ENCODE results near the gene DPP8. TPM values are rescaled to one million over a fixed set of nuclear protein-coding genes. Genes with fewer than 3 reads are reported as not detected.

DPP8 gene
- total and polyA plus RNA-seq, 2 experiments from 2014 or later, result 21.7 to 33.5 TPM

DNA sequence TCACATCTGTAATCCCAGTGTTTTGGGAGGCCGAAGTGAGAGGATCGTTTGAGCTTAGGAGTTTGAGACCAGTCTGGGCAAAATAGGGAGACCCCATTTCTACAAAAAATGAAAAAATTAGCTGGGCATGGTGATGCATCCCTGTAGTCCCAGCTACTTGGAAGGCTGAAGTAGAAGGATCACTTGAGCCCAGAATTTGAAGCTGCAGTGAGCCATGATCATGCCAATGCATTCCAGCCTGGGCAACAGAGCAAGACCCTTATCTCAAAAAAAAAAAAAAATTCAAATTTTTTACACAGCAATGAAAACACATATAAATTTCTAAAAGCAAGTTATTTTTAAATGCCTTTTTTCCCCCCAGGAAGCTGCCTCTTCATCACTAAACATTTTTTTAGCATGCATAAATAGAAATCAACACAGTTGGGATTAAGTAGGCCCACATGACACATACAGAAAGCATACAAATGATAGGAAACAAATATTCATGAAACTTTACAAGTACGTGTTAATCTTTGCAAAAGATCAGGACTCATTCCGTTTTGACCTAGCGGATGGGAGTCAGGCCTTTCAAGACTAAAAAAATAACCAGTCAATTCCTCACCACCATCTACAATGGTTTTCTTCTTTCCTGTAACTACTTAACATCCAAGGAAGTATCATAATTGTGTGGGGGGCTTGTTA, 49.1 kb downstream of the DPP8 start:
- Histone ChIP-seq H3K4me3 (no peak overlapping the region), H3K27me3 (ENCODE audit: insufficient read depth) (no peaks in the 10 kb centered on the region), H3F3A (replicated peaks; ENCODE audit: low read depth) (peaks cover 3% of the 10 kb centered on the region; the same call in 1 of the 2 replicates), H3K36me3 (ENCODE audit: insufficient read depth) (peaks cover 41% of the 10 kb centered on the region), H3K79me2 (replicated peaks; ENCODE audit: insufficient read depth) (no peaks in the 10 kb centered on the region), H3K27ac (ENCODE audit: low read depth) (no peak overlapping the region), H4K20me1 (replicated peaks; ENCODE audit: insufficient read depth) (peaks cover 22% of the 10 kb centered on the region; the same call in 1 of the 2 replicates), H3K4me2 (no peak overlapping the region), H3K9me2 (ENCODE audit: insufficient read depth) (no peaks in the 10 kb centered on the region), H2AFZ (no peak overlapping the region), H3K4me1 (ENCODE audit: insufficient read depth) (no peaks in the 10 kb centered on the region)
- no peaks in the 10 kb centered on the region for H3K9me3 Mint-ChIP-seq
- H3K4me1 Mint-ChIP-seq, result no peaks in the 10 kb centered on the region
- no peak for ATAC-seq
- H3K36me3 Mint-ChIP-seq (ENCODE audit: low read depth), result peaks cover 60% of the 10 kb centered on the region
- no peak overlapping the region for H3K4me3 Mint-ChIP-seq
- H3K27me3 Mint-ChIP-seq (ENCODE audit: insufficient read depth, low read depth, poor library complexity), result peaks cover 2% of the 10 kb centered on the region
- no peak overlapping the region for H3K27ac Mint-ChIP-seq
- no peak for DNase-seq (ENCODE audit: low spot score)
- TF ChIP-seq NANOG (IDR thresholded peaks at IDR 0.05; ENCODE audit: borderline replicate concordance) (no peak), POLR2AphosphoS5 (IDR thresholded peaks at IDR 0.05; ENCODE audit: low read depth) (no peak), ZNF114 (CRISPR knock-in tag; IDR thresholded peaks at IDR 0.05) (no peak), JUNB (IDR thresholded peaks at IDR 0.05; ENCODE audit: unreplicated experiment) (no peak)
- TF ChIP-seq, protein P1, sequence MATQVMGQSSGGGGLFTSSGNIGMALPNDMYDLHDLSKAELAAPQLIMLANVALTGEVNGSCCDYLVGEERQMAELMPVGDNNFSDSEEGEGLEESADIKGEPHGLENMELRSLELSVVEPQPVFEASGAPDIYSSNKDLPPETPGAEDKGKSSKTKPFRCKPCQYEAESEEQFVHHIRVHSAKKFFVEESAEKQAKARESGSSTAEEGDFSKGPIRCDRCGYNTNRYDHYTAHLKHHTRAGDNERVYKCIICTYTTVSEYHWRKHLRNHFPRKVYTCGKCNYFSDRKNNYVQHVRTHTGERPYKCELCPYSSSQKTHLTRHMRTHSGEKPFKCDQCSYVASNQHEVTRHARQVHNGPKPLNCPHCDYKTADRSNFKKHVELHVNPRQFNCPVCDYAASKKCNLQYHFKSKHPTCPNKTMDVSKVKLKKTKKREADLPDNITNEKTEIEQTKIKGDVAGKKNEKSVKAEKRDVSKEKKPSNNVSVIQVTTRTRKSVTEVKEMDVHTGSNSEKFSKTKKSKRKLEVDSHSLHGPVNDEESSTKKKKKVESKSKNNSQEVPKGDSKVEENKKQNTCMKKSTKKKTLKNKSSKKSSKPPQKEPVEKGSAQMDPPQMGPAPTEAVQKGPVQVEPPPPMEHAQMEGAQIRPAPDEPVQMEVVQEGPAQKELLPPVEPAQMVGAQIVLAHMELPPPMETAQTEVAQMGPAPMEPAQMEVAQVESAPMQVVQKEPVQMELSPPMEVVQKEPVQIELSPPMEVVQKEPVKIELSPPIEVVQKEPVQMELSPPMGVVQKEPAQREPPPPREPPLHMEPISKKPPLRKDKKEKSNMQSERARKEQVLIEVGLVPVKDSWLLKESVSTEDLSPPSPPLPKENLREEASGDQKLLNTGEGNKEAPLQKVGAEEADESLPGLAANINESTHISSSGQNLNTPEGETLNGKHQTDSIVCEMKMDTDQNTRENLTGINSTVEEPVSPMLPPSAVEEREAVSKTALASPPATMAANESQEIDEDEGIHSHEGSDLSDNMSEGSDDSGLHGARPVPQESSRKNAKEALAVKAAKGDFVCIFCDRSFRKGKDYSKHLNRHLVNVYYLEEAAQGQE (IDR thresholded peaks at IDR 0.05; ENCODE audit: unreplicated experiment), result no peak
- TF ChIP-seq, protein P2, sequence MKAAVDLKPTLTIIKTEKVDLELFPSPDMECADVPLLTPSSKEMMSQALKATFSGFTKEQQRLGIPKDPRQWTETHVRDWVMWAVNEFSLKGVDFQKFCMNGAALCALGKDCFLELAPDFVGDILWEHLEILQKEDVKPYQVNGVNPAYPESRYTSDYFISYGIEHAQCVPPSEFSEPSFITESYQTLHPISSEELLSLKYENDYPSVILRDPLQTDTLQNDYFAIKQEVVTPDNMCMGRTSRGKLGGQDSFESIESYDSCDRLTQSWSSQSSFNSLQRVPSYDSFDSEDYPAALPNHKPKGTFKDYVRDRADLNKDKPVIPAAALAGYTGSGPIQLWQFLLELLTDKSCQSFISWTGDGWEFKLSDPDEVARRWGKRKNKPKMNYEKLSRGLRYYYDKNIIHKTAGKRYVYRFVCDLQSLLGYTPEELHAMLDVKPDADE (IDR thresholded peaks at IDR 0.05), result no peak

DNA sequence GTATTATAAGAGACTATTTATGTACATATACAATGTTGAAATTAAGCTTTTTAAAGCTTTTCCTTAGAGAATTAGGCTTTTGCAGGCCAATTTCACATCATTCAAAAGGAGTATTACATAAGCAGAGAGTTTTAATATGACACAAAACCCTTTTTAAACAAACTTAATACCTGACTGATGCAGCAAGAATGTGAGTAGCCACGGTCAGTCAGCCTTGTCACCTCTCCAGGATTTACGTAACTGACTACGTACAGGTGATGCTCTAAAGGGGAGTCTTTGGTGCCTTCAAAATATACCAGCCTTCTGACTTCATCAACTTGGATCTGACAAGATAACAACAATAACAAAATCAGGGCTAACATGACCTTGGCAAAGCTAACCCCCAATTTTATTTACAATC, 50.6 kb downstream of the DPP8 start:
- Histone ChIP-seq H2AFZ (no peak overlapping the region), H3K4me2 (no peak overlapping the region), H4K20me1 (replicated peaks; ENCODE audit: insufficient read depth) (peaks cover 25% of the 10 kb centered on the region), H3K27me3 (ENCODE audit: insufficient read depth) (no peaks in the 10 kb centered on the region), H3K4me1 (ENCODE audit: insufficient read depth) (no peaks in the 10 kb centered on the region), H3K9me2 (ENCODE audit: insufficient read depth) (no peaks in the 10 kb centered on the region), H3K79me2 (replicated peaks; ENCODE audit: insufficient read depth) (no peaks in the 10 kb centered on the region), H3F3A (replicated peaks; ENCODE audit: low read depth) (peaks cover 3% of the 10 kb centered on the region; the same call in 1 of the 2 replicates), H3K27ac (ENCODE audit: low read depth) (no peak overlapping the region), H3K4me3 (no peak overlapping the region), H3K36me3 (ENCODE audit: insufficient read depth) (peaks cover 45% of the 10 kb centered on the region)
- no peaks in the 10 kb centered on the region for H3K4me1 Mint-ChIP-seq
- H3K4me3 Mint-ChIP-seq, result no peak overlapping the region
- H3K9me3 Mint-ChIP-seq, result no peaks in the 10 kb centered on the region
- no peak for ATAC-seq
- no peak overlapping the region for H3K27ac Mint-ChIP-seq
- DNase-seq (ENCODE audit: low spot score), result no peak
- H3K36me3 Mint-ChIP-seq (ENCODE audit: low read depth), result peaks cover 50% of the 10 kb centered on the region
- peaks cover 2% of the 10 kb centered on the region for H3K27me3 Mint-ChIP-seq (ENCODE audit: insufficient read depth, low read depth, poor library complexity)
- TF ChIP-seq NANOG (IDR thresholded peaks at IDR 0.05; ENCODE audit: borderline replicate concordance), result no peak
- no peak for TF ChIP-seq ZNF114 (CRISPR knock-in tag; IDR thresholded peaks at IDR 0.05)
- TF ChIP-seq, protein P3, sequence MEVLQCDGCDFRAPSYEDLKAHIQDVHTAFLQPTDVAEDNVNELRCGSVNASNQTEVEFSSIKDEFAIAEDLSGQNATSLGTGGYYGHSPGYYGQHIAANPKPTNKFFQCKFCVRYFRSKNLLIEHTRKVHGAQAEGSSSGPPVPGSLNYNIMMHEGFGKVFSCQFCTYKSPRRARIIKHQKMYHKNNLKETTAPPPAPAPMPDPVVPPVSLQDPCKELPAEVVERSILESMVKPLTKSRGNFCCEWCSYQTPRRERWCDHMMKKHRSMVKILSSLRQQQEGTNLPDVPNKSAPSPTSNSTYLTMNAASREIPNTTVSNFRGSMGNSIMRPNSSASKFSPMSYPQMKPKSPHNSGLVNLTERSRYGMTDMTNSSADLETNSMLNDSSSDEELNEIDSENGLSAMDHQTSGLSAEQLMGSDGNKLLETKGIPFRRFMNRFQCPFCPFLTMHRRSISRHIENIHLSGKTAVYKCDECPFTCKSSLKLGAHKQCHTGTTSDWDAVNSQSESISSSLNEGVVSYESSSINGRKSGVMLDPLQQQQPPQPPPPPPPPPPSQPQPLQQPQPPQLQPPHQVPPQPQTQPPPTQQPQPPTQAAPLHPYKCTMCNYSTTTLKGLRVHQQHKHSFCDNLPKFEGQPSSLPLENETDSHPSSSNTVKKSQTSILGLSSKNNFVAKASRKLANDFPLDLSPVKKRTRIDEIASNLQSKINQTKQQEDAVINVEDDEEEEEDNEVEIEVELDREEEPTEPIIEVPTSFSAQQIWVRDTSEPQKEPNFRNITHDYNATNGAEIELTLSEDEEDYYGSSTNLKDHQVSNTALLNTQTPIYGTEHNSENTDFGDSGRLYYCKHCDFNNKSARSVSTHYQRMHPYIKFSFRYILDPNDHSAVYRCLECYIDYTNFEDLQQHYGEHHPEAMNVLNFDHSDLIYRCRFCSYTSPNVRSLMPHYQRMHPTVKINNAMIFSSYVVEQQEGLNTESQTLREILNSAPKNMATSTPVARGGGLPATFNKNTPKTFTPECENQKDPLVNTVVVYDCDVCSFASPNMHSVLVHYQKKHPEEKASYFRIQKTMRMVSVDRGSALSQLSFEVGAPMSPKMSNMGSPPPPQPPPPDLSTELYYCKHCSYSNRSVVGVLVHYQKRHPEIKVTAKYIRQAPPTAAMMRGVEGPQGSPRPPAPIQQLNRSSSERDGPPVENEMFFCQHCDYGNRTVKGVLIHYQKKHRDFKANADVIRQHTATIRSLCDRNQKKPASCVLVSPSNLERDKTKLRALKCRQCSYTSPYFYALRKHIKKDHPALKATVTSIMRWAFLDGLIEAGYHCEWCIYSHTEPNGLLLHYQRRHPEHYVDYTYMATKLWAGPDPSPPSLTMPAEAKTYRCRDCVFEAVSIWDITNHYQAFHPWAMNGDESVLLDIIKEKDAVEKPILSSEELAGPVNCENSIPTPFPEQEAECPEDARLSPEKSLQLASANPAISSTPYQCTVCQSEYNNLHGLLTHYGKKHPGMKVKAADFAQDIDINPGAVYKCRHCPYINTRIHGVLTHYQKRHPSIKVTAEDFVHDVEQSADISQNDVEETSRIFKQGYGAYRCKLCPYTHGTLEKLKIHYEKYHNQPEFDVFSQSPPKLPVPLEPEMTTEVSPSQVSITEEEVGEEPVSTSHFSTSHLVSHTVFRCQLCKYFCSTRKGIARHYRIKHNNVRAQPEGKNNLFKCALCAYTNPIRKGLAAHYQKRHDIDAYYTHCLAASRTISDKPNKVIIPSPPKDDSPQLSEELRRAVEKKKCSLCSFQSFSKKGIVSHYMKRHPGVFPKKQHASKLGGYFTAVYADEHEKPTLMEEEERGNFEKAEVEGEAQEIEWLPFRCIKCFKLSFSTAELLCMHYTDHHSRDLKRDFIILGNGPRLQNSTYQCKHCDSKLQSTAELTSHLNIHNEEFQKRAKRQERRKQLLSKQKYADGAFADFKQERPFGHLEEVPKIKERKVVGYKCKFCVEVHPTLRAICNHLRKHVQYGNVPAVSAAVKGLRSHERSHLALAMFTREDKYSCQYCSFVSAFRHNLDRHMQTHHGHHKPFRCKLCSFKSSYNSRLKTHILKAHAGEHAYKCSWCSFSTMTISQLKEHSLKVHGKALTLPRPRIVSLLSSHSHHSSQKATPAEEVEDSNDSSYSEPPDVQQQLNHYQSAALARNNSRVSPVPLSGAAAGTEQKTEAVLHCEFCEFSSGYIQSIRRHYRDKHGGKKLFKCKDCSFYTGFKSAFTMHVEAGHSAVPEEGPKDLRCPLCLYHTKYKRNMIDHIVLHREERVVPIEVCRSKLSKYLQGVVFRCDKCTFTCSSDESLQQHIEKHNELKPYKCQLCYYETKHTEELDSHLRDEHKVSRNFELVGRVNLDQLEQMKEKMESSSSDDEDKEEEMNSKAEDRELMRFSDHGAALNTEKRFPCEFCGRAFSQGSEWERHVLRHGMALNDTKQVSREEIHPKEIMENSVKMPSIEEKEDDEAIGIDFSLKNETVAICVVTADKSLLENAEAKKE (CRISPR knock-in tag; IDR thresholded peaks at IDR 0.05), result no peak
- TF ChIP-seq, protein P4, sequence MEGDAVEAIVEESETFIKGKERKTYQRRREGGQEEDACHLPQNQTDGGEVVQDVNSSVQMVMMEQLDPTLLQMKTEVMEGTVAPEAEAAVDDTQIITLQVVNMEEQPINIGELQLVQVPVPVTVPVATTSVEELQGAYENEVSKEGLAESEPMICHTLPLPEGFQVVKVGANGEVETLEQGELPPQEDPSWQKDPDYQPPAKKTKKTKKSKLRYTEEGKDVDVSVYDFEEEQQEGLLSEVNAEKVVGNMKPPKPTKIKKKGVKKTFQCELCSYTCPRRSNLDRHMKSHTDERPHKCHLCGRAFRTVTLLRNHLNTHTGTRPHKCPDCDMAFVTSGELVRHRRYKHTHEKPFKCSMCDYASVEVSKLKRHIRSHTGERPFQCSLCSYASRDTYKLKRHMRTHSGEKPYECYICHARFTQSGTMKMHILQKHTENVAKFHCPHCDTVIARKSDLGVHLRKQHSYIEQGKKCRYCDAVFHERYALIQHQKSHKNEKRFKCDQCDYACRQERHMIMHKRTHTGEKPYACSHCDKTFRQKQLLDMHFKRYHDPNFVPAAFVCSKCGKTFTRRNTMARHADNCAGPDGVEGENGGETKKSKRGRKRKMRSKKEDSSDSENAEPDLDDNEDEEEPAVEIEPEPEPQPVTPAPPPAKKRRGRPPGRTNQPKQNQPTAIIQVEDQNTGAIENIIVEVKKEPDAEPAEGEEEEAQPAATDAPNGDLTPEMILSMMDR (conservative IDR thresholded peaks at IDR 0.05; ENCODE audit: low read depth in 2 of 2), result no peak
- no peak for TF ChIP-seq JUNB (IDR thresholded peaks at IDR 0.05; ENCODE audit: unreplicated experiment)
